ENCODE data around the gene DHCR7. TPM values are rescaled to one million over a fixed set of nuclear protein-coding genes. Genes with fewer than 3 reads are reported as not detected.

DHCR7 gene
- total and polyA plus RNA-seq, 2 donors from 2014 or later = 17.8 to 35.2 TPM

- DNase-seq = no peak
- no peak for FAIRE-seq
- H3K36me3 ChIP-seq (ENCODE audit: control insufficient read depth in 2 of 3, insufficient read depth in 3 of 3, low read length in 3 of 3) = peaks cover 4 to 28% (median 18%) of the 10 kb centered on the region in 3 donors
- H3K27me3 ChIP-seq (ENCODE audit: control insufficient read depth, insufficient read depth, low read length) = no peaks in the 10 kb centered on the region
- H3K9me3 ChIP-seq (ENCODE audit: control insufficient read depth in 2 of 3, insufficient read depth in 1 of 3, low read length in 3 of 3) = no peaks in the 10 kb centered on the region
- no peak overlapping the region for H3K27ac ChIP-seq (ENCODE audit: low read depth in 2 of 2, low read length in 2 of 2)
- peaks cover 0 to 2% (median 0%) of the 10 kb centered on the region in 3 donors for H3K4me1 ChIP-seq (ENCODE audit: control insufficient read depth in 2 of 3, insufficient read depth in 2 of 3, low read depth in 1 of 3, low read length in 3 of 3)
- intact Hi-C loops (cut with DNase I) = no loop called here
- H3K4me3 ChIP-seq (ENCODE audit: low read length in 3 of 3) = no peak overlapping the region
- H3K9ac ChIP-seq (ENCODE audit: low read length in 3 of 3) = no peak overlapping the region
- TF ChIP-seq, protein P1, sequence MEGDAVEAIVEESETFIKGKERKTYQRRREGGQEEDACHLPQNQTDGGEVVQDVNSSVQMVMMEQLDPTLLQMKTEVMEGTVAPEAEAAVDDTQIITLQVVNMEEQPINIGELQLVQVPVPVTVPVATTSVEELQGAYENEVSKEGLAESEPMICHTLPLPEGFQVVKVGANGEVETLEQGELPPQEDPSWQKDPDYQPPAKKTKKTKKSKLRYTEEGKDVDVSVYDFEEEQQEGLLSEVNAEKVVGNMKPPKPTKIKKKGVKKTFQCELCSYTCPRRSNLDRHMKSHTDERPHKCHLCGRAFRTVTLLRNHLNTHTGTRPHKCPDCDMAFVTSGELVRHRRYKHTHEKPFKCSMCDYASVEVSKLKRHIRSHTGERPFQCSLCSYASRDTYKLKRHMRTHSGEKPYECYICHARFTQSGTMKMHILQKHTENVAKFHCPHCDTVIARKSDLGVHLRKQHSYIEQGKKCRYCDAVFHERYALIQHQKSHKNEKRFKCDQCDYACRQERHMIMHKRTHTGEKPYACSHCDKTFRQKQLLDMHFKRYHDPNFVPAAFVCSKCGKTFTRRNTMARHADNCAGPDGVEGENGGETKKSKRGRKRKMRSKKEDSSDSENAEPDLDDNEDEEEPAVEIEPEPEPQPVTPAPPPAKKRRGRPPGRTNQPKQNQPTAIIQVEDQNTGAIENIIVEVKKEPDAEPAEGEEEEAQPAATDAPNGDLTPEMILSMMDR (IDR thresholded peaks at IDR 0.05; ENCODE audit: borderline replicate concordance, extremely low read depth, insufficient read depth) = no peak
Measured at GRCh38 chr11:71490731-71491390, 42.7 kb upstream of the DHCR7 start.

GRCh38 chr11:71490044-71490730, 42.0 kb upstream of the DHCR7 start:
- TF ChIP-seq, protein P1 (IDR thresholded peaks at IDR 0.05; ENCODE audit: borderline replicate concordance, extremely low read depth, insufficient read depth) = no peak
- H3K9ac ChIP-seq (ENCODE audit: low read length in 3 of 3) = no peak overlapping the region
- peaks cover 0 to 2% (median 0%) of the 10 kb centered on the region in 3 donors for H3K4me1 ChIP-seq (ENCODE audit: control insufficient read depth in 2 of 3, insufficient read depth in 2 of 3, low read depth in 1 of 3, low read length in 3 of 3)
- FAIRE-seq (no peak), DNase-seq (peak in 1 of 5 donors; percentile 26)
- peaks cover 4 to 27% (median 14%) of the 10 kb centered on the region in 3 donors for H3K36me3 ChIP-seq (ENCODE audit: control insufficient read depth in 2 of 3, insufficient read depth in 3 of 3, low read length in 3 of 3)
- no peaks in the 10 kb centered on the region for H3K9me3 ChIP-seq (ENCODE audit: control insufficient read depth in 2 of 3, insufficient read depth in 1 of 3, low read length in 3 of 3)
- no peak overlapping the region for H3K27ac ChIP-seq (ENCODE audit: low read depth in 2 of 2, low read length in 2 of 2)
- H3K27me3 ChIP-seq (ENCODE audit: control insufficient read depth, insufficient read depth, low read length) = no peaks in the 10 kb centered on the region
- H3K4me3 ChIP-seq (ENCODE audit: low read length in 3 of 3) = no peak overlapping the region
- intact Hi-C loops (cut with DNase I) = no loop called here

GRCh38 chr11:71489311-71490043, 41.3 kb upstream of the DHCR7 start:
- DNase-seq (peak in 2 of 5 donors; percentile 18 to 30), FAIRE-seq (no peak)
- Histone ChIP-seq H3K9me3 (ENCODE audit: control insufficient read depth in 2 of 3, insufficient read depth in 1 of 3, low read length in 3 of 3) (no peaks in the 10 kb centered on the region), H3K9ac (ENCODE audit: low read length in 3 of 3) (no peak overlapping the region), H3K36me3 (ENCODE audit: control insufficient read depth in 2 of 3, insufficient read depth in 3 of 3, low read length in 3 of 3) (peaks cover 6 to 32% (median 19%) of the 10 kb centered on the region in 3 donors), H3K27ac (ENCODE audit: low read depth in 2 of 2, low read length in 2 of 2) (no peak overlapping the region), H3K4me1 (ENCODE audit: control insufficient read depth in 2 of 3, insufficient read depth in 2 of 3, low read depth in 1 of 3, low read length in 3 of 3) (peaks cover 0 to 2% (median 0%) of the 10 kb centered on the region in 3 donors), H3K4me3 (ENCODE audit: low read length in 3 of 3) (no peak overlapping the region), H3K27me3 (ENCODE audit: control insufficient read depth, insufficient read depth, low read length) (no peaks in the 10 kb centered on the region)
- intact Hi-C loops (cut with DNase I) = no loop called here
- TF ChIP-seq, protein P1 (IDR thresholded peaks at IDR 0.05; ENCODE audit: borderline replicate concordance, extremely low read depth, insufficient read depth) = no peak
